ENCODE data around the gene MYEOV. TPM values are rescaled to one million over a fixed set of nuclear protein-coding genes. Genes with fewer than 3 reads are reported as not detected.
A peak's percentile ranks its signal among the peaks of the same experiment; 100 is the strongest.

Gene MYEOV
- total RNA-seq, 2 experiments from 2014 or later, result 0.35 TPM; not detected in 1

DNA sequence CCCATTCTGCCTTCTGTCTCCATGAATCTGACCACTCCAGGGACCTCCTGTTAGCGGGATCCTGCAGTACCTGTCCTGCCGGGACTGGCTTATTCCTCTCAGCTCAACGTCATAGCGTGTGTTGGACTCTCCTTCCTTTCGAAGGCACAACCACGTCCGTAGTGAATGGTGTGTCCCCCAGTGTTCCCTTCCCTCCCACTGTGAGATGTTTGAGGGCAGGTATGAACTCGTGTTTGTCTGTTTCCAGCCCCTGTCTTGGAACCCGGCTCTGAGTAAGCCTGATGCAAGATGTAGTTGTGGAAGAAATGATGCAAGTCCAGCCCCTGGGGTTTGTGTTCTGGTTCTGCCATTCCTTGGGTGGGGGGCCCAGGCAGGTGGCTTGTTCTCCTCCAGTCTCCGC, 10.5 kb upstream of the MYEOV start:
- intact Hi-C loops (cut with micrococcal nuclease), result no loop called here
- CTCF ChIA-PET, result no interaction called here
- Mint-ChIP-seq H3K27me3 (ENCODE audit: low read depth) (no peaks in the 10 kb centered on the region), H3K9me3 (no peaks in the 10 kb centered on the region), H3K4me1 (ENCODE audit: low read depth) (no peaks in the 10 kb centered on the region), H3K4me3 (no peak overlapping the region), H3K27ac (no peak overlapping the region), H3K36me3 (ENCODE audit: low read depth) (no peaks in the 10 kb centered on the region)
- DNase-seq, result no peak

DNA sequence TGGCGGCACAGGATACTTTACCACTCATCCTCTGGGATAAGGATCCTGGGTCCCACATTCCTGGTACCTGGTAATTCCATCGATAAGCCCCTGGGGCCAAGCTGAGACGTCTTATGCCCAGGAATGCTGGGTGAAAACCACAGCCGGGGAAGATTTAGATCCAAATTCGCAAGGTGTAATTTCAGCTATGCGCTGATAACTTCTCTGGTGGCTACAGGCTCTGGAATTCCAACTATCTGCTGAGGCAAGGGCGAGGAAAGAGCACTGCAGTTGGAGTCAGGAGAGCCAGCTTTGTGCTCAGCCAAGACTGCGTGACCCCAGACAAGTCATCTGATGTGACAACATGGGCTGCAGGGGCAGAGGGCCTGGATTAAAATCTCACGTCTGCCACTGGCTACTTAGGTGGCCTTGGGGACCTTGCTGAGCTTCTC, 9.9 kb upstream of the MYEOV start:
- no peak overlapping the region for H3K4me3 Mint-ChIP-seq
- no peak for DNase-seq
- no peaks in the 10 kb centered on the region for H3K36me3 Mint-ChIP-seq (ENCODE audit: low read depth)
- no peak overlapping the region for H3K27ac Mint-ChIP-seq
- no peaks in the 10 kb centered on the region for H3K4me1 Mint-ChIP-seq (ENCODE audit: low read depth)
- intact Hi-C loops (cut with micrococcal nuclease), result no loop called here
- CTCF ChIA-PET, result no interaction called here
- H3K9me3 Mint-ChIP-seq, result no peaks in the 10 kb centered on the region
- H3K27me3 Mint-ChIP-seq (ENCODE audit: low read depth), result no peaks in the 10 kb centered on the region

DNA sequence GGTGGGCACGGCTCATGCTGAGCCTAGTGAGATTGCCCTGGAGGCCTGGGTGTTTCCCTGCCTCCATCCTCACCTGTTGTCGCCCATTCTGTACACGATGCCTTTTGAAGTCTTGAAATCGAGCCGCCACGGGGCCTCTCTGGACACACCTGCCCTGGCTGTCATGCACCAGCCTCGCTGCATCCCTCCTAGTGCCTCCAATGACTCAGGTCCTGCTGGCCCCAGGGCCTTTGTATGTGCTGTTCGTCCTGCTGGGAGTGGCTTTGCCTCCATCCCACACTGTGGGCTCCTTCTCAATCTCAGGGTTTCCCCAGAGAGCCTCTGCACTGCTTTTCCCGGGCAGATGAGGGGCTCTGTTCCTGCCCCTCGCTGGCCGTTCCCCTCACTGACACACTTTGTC, 8.9 kb upstream of the MYEOV start:
- Mint-ChIP-seq H3K27ac (no peak overlapping the region), H3K27me3 (ENCODE audit: low read depth) (no peaks in the 10 kb centered on the region), H3K9me3 (no peaks in the 10 kb centered on the region), H3K4me1 (ENCODE audit: low read depth) (no peaks in the 10 kb centered on the region), H3K36me3 (ENCODE audit: low read depth) (no peaks in the 10 kb centered on the region), H3K4me3 (no peak overlapping the region)
- DNase-seq, result no peak
- intact Hi-C loops (cut with micrococcal nuclease), result no loop called here
- CTCF ChIA-PET, result interaction anchor here (0.6 kb wide), 1 partner anchor 567 kb away, joined by 3 read pairs; no protein-coding TSS in a partner anchor

DNA sequence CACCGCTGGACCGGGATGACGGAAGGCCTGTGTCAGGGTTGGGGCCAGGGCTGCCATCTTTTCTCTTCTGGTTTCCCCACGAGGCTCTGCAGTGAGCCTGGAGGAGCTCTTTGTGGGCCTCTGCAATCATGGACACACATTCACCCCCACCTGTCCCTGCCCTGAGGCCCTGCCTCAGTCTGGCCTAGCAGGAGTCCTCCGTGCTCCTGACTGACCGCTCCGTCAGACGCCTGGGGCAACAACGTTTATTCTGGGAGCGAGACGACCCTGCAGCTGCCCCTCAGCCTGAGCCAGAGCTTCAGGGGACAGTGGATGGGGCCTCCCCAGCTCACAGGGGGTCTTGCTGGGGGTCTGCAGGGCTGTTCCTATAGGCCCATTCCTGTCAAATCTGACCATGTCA, 8.2 kb upstream of the MYEOV start:
- CTCF ChIA-PET, result no interaction called here
- H3K36me3 Mint-ChIP-seq (ENCODE audit: low read depth), result no peaks in the 10 kb centered on the region
- no peak overlapping the region for H3K27ac Mint-ChIP-seq
- no peak for DNase-seq
- no peaks in the 10 kb centered on the region for H3K4me1 Mint-ChIP-seq (ENCODE audit: low read depth)
- no peaks in the 10 kb centered on the region for H3K9me3 Mint-ChIP-seq
- no peak overlapping the region for H3K4me3 Mint-ChIP-seq
- intact Hi-C loops (cut with micrococcal nuclease), result no loop called here
- no peaks in the 10 kb centered on the region for H3K27me3 Mint-ChIP-seq (ENCODE audit: low read depth)

DNA sequence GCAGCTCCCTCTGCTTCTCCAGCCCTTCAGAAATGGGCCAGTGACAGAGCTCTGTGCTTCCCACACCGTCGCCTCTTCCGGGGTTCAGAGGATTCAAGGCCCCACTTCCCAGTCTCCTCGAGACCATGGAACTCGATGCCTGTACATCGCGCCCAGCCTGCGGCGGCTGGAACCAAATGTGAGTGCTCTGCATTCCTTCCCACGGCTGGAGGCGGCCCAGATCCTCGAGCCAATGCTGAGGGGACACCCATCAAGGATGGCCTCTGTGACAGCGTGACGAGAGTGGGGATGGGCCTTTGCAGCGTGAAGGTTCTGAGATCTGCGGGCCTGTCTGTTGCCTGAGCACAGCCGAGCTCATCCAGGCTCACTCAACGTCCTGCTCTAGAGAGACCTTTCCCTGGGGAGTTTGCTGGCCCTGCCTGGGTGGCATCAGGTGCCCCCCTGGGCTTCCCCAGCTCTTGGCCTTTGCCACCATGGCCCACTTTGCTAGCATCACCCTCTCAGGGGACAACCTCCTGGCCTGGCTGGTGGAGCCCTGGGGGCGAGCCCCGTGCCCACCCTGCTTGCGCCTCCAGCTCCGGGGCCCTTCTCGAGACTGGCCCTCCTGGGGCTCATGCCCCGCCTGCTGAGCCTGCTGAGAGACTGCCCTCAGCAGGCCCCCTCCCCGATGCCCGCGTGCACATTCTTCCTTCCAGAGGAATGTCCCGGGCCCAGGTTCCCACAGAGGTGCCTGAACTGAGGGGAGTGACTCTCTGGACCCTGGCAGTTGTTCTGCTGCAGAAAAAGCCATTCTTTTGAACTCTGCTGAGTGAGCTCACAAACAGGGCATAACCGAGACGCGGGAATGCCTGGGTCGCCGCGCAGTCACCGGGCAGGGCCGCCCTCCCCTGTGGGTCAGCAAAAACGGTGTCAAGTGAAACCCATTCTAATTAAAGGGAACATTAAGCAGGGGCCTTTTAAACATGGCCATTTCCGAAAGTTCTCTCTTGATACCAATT, 7.3 kb upstream of the MYEOV start:
- CTCF ChIA-PET, result no interaction called here
- Mint-ChIP-seq H3K9me3 (no peaks in the 10 kb centered on the region), H3K4me1 (ENCODE audit: low read depth) (no peaks in the 10 kb centered on the region), H3K4me3 (no peak overlapping the region), H3K36me3 (ENCODE audit: low read depth) (no peaks in the 10 kb centered on the region), H3K27ac (no peak overlapping the region), H3K27me3 (ENCODE audit: low read depth) (no peaks in the 10 kb centered on the region)
- intact Hi-C loops (cut with micrococcal nuclease), result no loop called here
- DNase-seq, result no peak

DNA sequence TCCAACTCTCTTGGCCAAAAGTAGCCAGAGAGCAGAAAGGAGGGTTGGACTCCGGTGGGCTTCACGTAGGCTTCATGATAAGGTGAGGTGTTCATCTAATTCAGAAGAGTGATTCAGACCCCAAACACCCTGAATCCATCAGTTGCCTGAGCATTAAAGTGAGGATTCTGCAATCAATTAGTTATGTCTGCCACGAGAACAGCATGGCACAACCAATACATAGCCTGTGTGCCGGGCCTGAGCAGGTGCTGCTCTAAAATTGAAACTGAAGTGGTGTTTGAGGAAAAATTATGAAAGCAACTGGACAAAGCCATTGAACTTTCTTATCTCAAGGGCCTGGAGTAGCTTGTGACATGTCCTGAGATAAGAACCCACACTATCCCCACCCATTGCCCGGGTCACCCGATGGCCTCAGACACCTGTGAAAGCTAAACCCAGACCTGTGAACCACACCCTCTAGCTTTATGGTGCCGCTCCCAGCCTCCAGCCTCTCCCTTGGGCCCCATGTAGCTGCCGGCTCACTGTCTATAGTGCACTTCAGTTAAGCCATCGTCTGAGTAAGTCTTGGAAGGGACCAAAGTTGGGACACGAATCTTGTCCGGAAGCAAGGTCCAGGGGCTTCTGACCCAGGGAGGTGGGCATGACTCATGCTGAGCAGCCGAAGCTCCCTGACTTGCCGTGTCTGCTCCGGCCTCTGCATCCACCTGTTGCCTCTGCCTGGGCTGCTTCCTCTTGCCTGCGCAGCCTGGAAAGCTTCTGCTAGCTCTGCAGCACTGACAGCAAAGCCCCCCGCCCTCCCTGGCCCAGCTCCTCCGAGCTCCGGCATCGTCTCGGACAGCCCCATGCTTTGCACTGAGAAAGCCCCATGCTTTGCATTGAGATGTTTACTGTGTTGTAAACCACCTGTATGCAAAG, 5.7 kb upstream of the MYEOV start:
- no peaks in the 10 kb centered on the region for H3K36me3 Mint-ChIP-seq (ENCODE audit: low read depth)
- H3K4me3 Mint-ChIP-seq, result no peak overlapping the region
- H3K27me3 Mint-ChIP-seq (ENCODE audit: low read depth), result no peaks in the 10 kb centered on the region
- H3K4me1 Mint-ChIP-seq (ENCODE audit: low read depth), result no peaks in the 10 kb centered on the region
- CTCF ChIA-PET, result no interaction called here
- H3K9me3 Mint-ChIP-seq, result no peaks in the 10 kb centered on the region
- intact Hi-C loops (cut with micrococcal nuclease), result no loop called here
- no peak overlapping the region for H3K27ac Mint-ChIP-seq
- DNase-seq, result no peak

DNA sequence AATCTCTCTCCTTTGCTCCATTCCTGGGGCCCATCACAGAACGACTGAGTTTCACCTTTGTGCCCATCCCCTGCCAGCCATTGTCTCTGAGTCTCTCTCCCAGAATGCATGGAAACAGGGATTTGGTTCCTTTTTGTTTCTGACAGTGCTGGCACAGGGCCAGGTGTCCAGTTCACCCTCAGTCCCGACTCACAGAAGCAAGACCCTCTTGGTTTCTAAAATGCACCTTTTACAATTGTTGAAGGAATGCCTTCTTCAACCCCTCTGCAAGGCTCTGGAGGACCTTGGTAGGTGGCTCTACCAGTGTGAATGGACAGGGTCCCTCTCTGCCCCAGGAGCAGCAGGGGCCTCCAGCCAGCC, 5.1 kb upstream of the MYEOV start:
- CTCF ChIA-PET, result no interaction called here
- no peaks in the 10 kb centered on the region for H3K27me3 Mint-ChIP-seq (ENCODE audit: low read depth)
- DNase-seq, result no peak

DNA sequence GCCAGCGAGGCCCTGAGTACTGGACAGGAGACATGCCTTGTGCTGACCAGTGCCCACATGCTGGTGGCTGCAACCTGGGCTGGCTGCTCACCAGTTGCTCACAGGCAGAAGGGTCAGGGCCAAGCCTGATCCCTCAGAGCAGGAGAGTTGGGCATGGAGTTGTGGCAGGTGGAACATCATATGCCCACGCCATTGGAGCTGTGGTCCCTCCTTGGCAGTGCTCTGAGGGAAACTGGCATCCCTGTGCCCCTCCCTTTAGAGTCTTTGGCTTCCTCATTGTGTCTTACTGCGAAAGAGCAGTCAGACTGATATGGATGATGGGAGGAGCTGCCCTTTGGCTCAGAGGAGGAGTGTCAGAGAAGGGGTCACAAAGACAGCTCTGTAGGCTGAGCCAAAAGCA, 3.1 kb upstream of the MYEOV start:
- H3K9me3 Mint-ChIP-seq, result no peaks in the 10 kb centered on the region
- H3K4me1 Mint-ChIP-seq (ENCODE audit: low read depth), result peaks cover 8% of the 10 kb centered on the region
- intact Hi-C loops (cut with micrococcal nuclease), result no loop called here
- CTCF ChIA-PET, result no interaction called here
- H3K27me3 Mint-ChIP-seq (ENCODE audit: low read depth), result no peaks in the 10 kb centered on the region
- no peaks in the 10 kb centered on the region for H3K36me3 Mint-ChIP-seq (ENCODE audit: low read depth)
- no peak overlapping the region for H3K27ac Mint-ChIP-seq
- no peak overlapping the region for H3K4me3 Mint-ChIP-seq
- DNase-seq, result no peak

More for the DNA sequence above, 5.1 kb upstream of the MYEOV start:
- H3K4me1 Mint-ChIP-seq (ENCODE audit: low read depth), result no peaks in the 10 kb centered on the region
- no peak overlapping the region for H3K4me3 Mint-ChIP-seq
- no peak overlapping the region for H3K27ac Mint-ChIP-seq
- intact Hi-C loops (cut with micrococcal nuclease), result no loop called here
- H3K9me3 Mint-ChIP-seq, result no peaks in the 10 kb centered on the region
- no peaks in the 10 kb centered on the region for H3K36me3 Mint-ChIP-seq (ENCODE audit: low read depth)

DNA sequence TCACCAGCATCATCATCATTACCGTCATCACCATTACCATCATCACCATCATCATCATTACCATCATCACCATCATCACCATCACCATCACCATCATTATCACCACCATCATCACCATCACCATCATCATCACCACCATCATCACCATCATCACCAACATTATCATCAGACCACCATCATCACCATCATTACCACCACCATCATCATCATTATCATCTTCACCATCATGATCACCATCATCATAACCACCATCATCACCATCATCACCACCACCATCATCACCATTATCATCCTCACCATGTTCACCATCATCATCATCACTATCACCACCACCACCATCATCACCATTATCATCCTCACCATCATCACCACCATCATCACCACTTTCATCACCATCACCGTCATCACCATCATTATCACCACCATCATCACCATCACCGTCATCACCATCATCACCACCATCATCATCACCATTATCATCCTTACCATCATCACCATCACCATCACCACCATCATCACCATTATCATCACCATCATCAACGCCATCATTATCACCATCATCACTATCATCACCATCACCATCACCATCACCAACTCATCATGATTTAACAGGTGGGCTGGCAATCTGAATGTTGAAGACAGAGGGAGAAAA, 2.4 kb upstream of the MYEOV start:
- H3K27me3 Mint-ChIP-seq (ENCODE audit: low read depth), result no peaks in the 10 kb centered on the region
- intact Hi-C loops (cut with micrococcal nuclease), result loop anchor here (1.0 kb wide), 2 partner anchors 190 to 352 kb away; no protein-coding TSS in a partner anchor
- no peaks in the 10 kb centered on the region for H3K36me3 Mint-ChIP-seq (ENCODE audit: low read depth)
- CTCF ChIA-PET, result interaction anchor here (0.6 to 2.7 kb wide), 3 partner anchors 92 to 352 kb away, joined by 3 to 21 read pairs (median 5); no protein-coding TSS in a partner anchor
- H3K9me3 Mint-ChIP-seq, result no peaks in the 10 kb centered on the region
- DNase-seq, result no peak
- no peak overlapping the region for H3K27ac Mint-ChIP-seq
- H3K4me3 Mint-ChIP-seq, result no peak overlapping the region
- peaks cover 14% of the 10 kb centered on the region for H3K4me1 Mint-ChIP-seq (ENCODE audit: low read depth)

DNA sequence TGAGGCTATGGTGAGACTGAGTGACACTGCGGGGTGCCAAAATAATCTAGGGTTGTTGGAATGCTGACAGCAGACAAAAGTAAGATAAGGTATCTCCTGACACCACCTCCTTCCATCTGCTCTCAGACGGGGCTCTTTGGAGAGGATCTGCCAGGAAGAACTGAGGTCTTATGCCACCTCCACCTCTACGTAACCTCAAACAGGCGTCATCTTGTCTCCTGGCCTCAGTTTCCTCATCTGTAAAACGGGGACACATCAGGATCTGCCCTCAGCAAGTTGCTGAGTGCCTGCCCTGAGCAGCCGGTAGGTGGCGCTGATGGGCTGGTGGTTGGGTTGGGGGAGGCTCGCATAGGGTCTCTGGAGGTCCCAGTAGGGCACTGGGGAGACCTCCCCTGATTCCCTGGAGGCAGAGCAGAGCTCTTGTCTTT, 1.7 kb upstream of the MYEOV start:
- Mint-ChIP-seq H3K27ac (no peak overlapping the region), H3K9me3 (no peaks in the 10 kb centered on the region), H3K27me3 (ENCODE audit: low read depth) (no peaks in the 10 kb centered on the region), H3K4me3 (no peak overlapping the region), H3K4me1 (ENCODE audit: low read depth) (peaks cover 20% of the 10 kb centered on the region), H3K36me3 (ENCODE audit: low read depth) (no peaks in the 10 kb centered on the region)
- DNase-seq, result peak; percentile 64
- intact Hi-C loops (cut with micrococcal nuclease), result loop anchor here (1.0 kb wide), 2 partner anchors 191 to 351 kb away; no protein-coding TSS in a partner anchor
- CTCF ChIA-PET, result interaction anchor here (0.6 to 2.7 kb wide), 18 partner anchors 20 to 378 kb away, joined by 3 to 21 read pairs (median 4); no protein-coding TSS in a partner anchor

DNA sequence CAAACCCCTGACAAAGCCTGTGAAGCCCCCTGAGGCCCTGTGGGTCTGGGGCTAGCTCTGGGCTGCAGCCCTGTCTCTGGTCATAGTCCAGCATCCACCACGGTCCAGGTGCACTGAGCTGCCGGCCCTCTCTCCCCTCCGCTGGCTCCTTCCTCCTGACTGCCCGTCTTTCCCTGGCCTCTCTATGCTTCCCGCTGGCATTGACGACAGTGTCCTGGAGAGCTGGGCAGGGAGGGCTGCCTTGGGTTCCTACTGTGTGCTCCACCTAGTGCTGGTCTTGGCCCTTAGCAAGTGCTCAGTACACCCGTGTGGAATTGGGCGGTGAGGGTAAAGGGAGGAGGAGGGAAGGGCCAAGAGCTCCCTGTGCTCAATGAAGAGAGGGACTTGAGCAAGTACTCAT, 868 bp upstream of the MYEOV start:
- Mint-ChIP-seq H3K4me3 (no peak overlapping the region), H3K4me1 (ENCODE audit: low read depth) (peaks cover 29% of the 10 kb centered on the region), H3K9me3 (no peaks in the 10 kb centered on the region), H3K27me3 (ENCODE audit: low read depth) (no peaks in the 10 kb centered on the region), H3K27ac (no peak overlapping the region), H3K36me3 (ENCODE audit: low read depth) (no peaks in the 10 kb centered on the region)
- intact Hi-C loops (cut with micrococcal nuclease), result no loop called here
- CTCF ChIA-PET, result interaction anchor here (0.6 to 2.7 kb wide), 20 partner anchors 12 to 434 kb away, joined by 3 to 21 read pairs (median 4); no protein-coding TSS in a partner anchor
- no peak for DNase-seq

All from activated naive CD4-positive, alpha-beta T cell treated with anti-CD3 and anti-CD28 coated beads for 36 hours (primary cell).